Liver (tissue), 9 donors: ENCODE data around the gene ADRA1B. TPM values are rescaled to one million over a fixed set of nuclear protein-coding genes. Genes with fewer than 3 reads are reported as not detected.

Source experiments
- DNase-seq: peaks from one replicate; pipeline ENCODE4 v3.0.0-alpha.2; 2017; ENCODE audit warnings: low spot score
- H3K27ac ChIP-seq, 2 donors: one replicate each; pipeline ENCODE4 v1.7.0; 2013; ENCODE audit warnings: inconsistent platforms in 2 of 2, low read length in 2 of 2, control low read depth in 1 of 2, low read depth in 1 of 2, mild to moderate bottlenecking in 1 of 2
- H3K27me3 ChIP-seq, 4 donors: one replicate each; pipeline versions ENCODE4 v1.6.1 to v1.7.0; 2013; ENCODE audit warnings: low read length in 3 of 4, inconsistent platforms in 1 of 4, mild to moderate bottlenecking in 1 of 4, moderate library complexity in 1 of 4; ENCODE audit not compliant: control insufficient read depth in 4 of 4, insufficient read depth in 4 of 4
- H3K36me3 ChIP-seq, 4 donors: one replicate each; pipeline versions ENCODE4 v1.6.1 to v1.7.0; 2013; ENCODE audit warnings: low read length in 3 of 4, mild to moderate bottlenecking in 3 of 4, low read depth in 1 of 4, moderate library complexity in 1 of 4; ENCODE audit not compliant: control insufficient read depth in 4 of 4, insufficient read depth in 3 of 4
- H3K4me1 ChIP-seq, 4 donors: one replicate each; pipeline versions ENCODE4 v1.6.1 to v1.7.0; 2013; ENCODE audit warnings: low read length in 3 of 4, mild to moderate bottlenecking in 3 of 4, moderate library complexity in 1 of 4; ENCODE audit not compliant: control insufficient read depth in 4 of 4, insufficient read depth in 4 of 4
- H3K4me3 ChIP-seq, 3 donors: one replicate each; pipeline versions ENCODE4 v1.6.1 to v1.7.0; 2013; ENCODE audit warnings: low read length in 3 of 3, control low read depth in 1 of 3, low read depth in 1 of 3, mild to moderate bottlenecking in 1 of 3
- H3K9ac ChIP-seq, 2 donors: one replicate each; pipeline ENCODE4 v1.7.0; 2013; ENCODE audit warnings: low read length in 2 of 2, mild to moderate bottlenecking in 2 of 2, moderate library complexity in 2 of 2, control low read depth in 1 of 2, low read depth in 1 of 2
- H3K9me3 ChIP-seq, 4 donors: one replicate each; pipeline versions ENCODE4 v1.6.1 to v1.7.0; 2013; ENCODE audit warnings: low read length in 3 of 4; ENCODE audit not compliant: control insufficient read depth in 4 of 4
- EGR1 ChIP-seq, 2 donors: IDR thresholded peaks; 2 replicates each; pipeline ENCODE4 v1.6.1; 2016 to 2018; ENCODE audit warnings: antibody characterized with exemption in 2 of 2, low read depth in 2 of 2
- FOXA2 ChIP-seq: IDR thresholded peaks from 2 replicates; pipeline ENCODE4 v1.6.1; 2016; ENCODE audit warnings: antibody characterized with exemption
- NR2F2 ChIP-seq: IDR thresholded peaks from 2 replicates; pipeline ENCODE4 v1.6.1; 2016; ENCODE audit warnings: antibody characterized with exemption
- RAD21 ChIP-seq, 2 donors: IDR thresholded peaks; 2 replicates each; pipeline ENCODE4 v1.6.1; 2016; ENCODE audit warnings: antibody characterized with exemption in 2 of 2, mild to moderate bottlenecking in 2 of 2
- WGBS: extraction: QIAGEN DNeasy Blood & Tissue Kit; methylation state at CpG from one replicate; pipeline ENCODE4 v1.1.7; 2013; 5-methylcytosine and 5-hydroxymethylcytosine counted together
- polyA plus RNA-seq, 2 donors: library from polyadenylated mRNA; stranded (reverse) in 1 of 2; unstranded in 1 of 2; fragments of 200-250 nt in 1 of 2; fragments of >200 nt in 1 of 2; fragmentation: Nextera tagmentation in 1 of 2; extraction: Ambion mirVana in 1 of 2; gene quantifications; one replicate each; pipeline versions ENCODE4 v1.2.1 to v1.2.3, GENCODE V29; 2013 to 2015
- total RNA-seq, 2 donors: library from RNA; depleted of rRNA; stranded (reverse); fragments of >200 nt; gene quantifications; one replicate each; pipeline ENCODE4 v1.2.3, GENCODE V29; 2014
- TF ChIP-seq, protein P1 (sequence below): IDR thresholded peaks from 2 replicates; pipeline ENCODE4 v1.6.1; 2016; ENCODE audit warnings: antibody characterized with exemption
- TF ChIP-seq, protein P2 (sequence below): fragments of 150-350 bp; IDR thresholded peaks from 2 replicates; pipeline ENCODE4 v1.5.1; 2017; ENCODE audit warnings: improper control_type of control experiment, low read depth, low read length; ENCODE audit not compliant: missing input control
- donor health status: healthy.
- donor health status: healthy.
- donor health status: healthy.
- donor health status: healthy.
- donor health status: healthy.

The ADRA1B gene
- total and polyA plus RNA-seq, 4 donors = 0.70 to 13.1 (median 8.2) TPM

DNA sequence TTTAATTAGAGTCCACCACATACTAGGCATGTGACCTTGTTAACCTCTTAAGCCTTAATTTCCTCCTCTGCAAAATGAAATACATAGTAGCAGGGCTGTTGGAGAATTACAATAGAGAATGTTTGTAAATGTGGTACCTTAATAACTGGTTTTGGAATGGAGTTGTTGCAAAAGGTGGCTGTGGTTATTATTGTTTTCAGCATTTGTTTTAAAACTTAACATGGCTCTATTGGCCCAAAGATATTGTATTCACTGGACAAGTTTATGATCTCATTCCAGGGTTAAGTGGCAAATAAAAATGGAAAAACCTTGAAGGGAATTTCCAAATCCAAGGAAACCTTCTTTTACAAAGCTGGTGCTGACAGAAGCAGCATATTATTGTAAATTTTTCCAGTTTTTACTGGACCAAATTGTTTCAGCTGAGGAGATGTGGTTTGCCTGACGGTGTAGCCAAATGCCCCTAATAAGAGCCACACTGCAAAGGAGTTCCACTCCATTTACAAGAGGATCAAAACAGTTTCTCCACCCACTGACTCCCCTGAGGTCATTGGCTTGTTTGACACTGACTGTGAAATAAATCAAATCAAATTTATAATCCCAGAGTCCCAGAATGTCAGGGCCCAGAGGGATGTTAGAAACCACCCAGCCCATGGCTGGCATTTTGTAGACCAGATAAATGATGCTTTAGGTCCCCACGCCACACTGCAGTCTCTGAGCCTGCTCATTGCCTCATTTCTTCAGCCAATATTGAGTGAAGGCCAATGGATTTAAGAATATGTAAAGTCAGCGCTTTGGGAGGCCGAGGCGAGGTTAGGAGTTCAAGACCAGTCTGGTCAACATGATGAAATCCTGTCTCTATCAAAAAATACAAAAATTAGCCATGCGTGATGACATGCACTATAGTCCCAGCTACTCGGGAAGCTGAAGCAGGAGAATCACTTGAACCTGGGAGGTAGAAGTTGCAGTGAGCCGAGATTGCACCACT lies 45.2 kb downstream of the ADRA1B start:
- DNase-seq = no peak
- Histone ChIP-seq H3K9me3 (no peaks in the 10 kb centered on the region), H3K9ac (no peak overlapping the region), H3K4me3 (no peak overlapping the region), H3K27me3 (no peaks in the 10 kb centered on the region), H3K27ac (no peak overlapping the region), H3K36me3 (peaks cover 0 to 2% (median 0%) of the 10 kb centered on the region in 4 donors), H3K4me1 (no peaks in the 10 kb centered on the region)
- WGBS = 91% methylated on average over 8 of the region's 8 CpGs
- TF ChIP-seq EGR1 (IDR thresholded peaks at IDR 0.05; ENCODE audit: low read depth in 2 of 2) = no peak

DNA sequence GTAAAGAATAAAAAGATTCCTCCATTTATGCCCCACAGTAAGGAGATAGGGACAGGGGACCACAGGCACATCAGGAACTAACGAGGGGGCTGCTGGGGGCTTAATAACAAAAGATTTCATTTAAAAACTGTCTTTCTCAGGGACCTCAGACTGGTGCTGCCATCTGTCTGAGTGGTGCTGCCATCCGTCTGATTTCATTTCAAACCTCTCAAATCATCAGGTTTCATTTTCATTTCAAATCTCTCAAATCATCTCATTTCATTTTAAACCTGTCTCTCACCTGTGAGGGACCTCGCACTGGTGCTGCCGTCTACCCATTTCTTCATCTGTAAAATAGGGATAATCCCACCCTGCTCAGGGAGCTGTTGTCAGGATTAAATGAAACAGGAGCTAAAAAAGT lies 45.9 kb downstream of the ADRA1B start:
- Histone ChIP-seq H3K4me1 (no peaks in the 10 kb centered on the region), H3K27me3 (no peaks in the 10 kb centered on the region), H3K4me3 (no peak overlapping the region), H3K27ac (no peak overlapping the region), H3K9me3 (no peaks in the 10 kb centered on the region), H3K9ac (no peak overlapping the region), H3K36me3 (peaks cover 0 to 2% (median 0%) of the 10 kb centered on the region in 4 donors)
- WGBS = 92% methylated on average over 4 of the region's 4 CpGs
- no peak for DNase-seq
- TF ChIP-seq, protein P1, sequence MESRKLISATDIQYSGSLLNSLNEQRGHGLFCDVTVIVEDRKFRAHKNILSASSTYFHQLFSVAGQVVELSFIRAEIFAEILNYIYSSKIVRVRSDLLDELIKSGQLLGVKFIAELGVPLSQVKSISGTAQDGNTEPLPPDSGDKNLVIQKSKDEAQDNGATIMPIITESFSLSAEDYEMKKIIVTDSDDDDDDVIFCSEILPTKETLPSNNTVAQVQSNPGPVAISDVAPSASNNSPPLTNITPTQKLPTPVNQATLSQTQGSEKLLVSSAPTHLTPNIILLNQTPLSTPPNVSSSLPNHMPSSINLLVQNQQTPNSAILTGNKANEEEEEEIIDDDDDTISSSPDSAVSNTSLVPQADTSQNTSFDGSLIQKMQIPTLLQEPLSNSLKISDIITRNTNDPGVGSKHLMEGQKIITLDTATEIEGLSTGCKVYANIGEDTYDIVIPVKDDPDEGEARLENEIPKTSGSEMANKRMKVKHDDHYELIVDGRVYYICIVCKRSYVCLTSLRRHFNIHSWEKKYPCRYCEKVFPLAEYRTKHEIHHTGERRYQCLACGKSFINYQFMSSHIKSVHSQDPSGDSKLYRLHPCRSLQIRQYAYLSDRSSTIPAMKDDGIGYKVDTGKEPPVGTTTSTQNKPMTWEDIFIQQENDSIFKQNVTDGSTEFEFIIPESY = no peak
- TF ChIP-seq RAD21 (IDR thresholded peaks at IDR 0.05) = no peak
- no peak for TF ChIP-seq NR2F2

DNA sequence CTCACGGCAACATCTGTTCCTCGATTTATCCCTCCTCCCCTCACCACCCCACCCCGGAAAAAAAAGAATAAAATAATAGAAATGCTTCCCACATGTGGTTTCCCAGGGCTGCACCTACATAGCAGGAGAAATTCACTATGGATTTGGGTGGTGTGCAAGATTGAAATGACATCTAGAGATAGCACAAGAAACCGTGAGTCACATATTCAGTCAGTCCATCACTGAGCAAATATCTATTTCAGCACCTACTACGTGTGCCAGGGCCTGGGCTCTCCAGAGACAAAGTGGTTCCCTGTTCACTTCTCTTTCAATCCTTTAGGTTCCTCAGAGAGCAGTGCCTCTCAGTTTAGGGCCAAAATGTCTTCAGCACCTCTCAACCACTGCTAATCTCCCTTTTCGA lies 47.7 kb downstream of the ADRA1B start:
- 88% methylated on average over 6 of the region's 6 CpGs for WGBS
- no peak for TF ChIP-seq FOXA2
- TF ChIP-seq, protein P2, sequence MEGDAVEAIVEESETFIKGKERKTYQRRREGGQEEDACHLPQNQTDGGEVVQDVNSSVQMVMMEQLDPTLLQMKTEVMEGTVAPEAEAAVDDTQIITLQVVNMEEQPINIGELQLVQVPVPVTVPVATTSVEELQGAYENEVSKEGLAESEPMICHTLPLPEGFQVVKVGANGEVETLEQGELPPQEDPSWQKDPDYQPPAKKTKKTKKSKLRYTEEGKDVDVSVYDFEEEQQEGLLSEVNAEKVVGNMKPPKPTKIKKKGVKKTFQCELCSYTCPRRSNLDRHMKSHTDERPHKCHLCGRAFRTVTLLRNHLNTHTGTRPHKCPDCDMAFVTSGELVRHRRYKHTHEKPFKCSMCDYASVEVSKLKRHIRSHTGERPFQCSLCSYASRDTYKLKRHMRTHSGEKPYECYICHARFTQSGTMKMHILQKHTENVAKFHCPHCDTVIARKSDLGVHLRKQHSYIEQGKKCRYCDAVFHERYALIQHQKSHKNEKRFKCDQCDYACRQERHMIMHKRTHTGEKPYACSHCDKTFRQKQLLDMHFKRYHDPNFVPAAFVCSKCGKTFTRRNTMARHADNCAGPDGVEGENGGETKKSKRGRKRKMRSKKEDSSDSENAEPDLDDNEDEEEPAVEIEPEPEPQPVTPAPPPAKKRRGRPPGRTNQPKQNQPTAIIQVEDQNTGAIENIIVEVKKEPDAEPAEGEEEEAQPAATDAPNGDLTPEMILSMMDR = no peak
- H3K9ac ChIP-seq = no peak overlapping the region
- no peaks in the 10 kb centered on the region for H3K36me3 ChIP-seq
- no peaks in the 10 kb centered on the region for H3K4me1 ChIP-seq
- no peak for DNase-seq
- H3K27ac ChIP-seq = no peak overlapping the region
- no peak overlapping the region for H3K4me3 ChIP-seq
- H3K9me3 ChIP-seq = no peaks in the 10 kb centered on the region
- no peaks in the 10 kb centered on the region for H3K27me3 ChIP-seq
